DOHH2 (cell line): ENCODE data around the gene EFCAB9.

Experiments
- H3F3A ChIP-seq: fragments of 200-600 bp; sonication (generic), shearing (Covaris generic); 2 replicates; pipeline ENCODE4 v1.6.0; 2016; ENCODE audit warnings: antibody characterized with exemption, mild to moderate bottlenecking; ENCODE audit not compliant: control insufficient read depth, insufficient read depth
- H3K27ac ChIP-seq: fragments of 200-600 bp; sonication (generic); 2 replicates; pipeline ENCODE4 v1.5.1; 2014; ENCODE audit warnings: low read depth, mild to moderate bottlenecking, low read length, moderate library complexity
- H3K27me3 ChIP-seq: fragments of 200-600 bp; sonication (generic); 2 replicates; pipeline ENCODE4 v1.6.1; 2014; ENCODE audit warnings: mild to moderate bottlenecking, low read length, mixed read lengths; ENCODE audit not compliant: control insufficient read depth
- H3K36me3 ChIP-seq: fragments of 200-600 bp; sonication (generic); 2 replicates; pipeline ENCODE4 v1.6.1; 2014; ENCODE audit warnings: mild to moderate bottlenecking, low read length, moderate library complexity, mixed read lengths; ENCODE audit not compliant: control insufficient read depth
- H3K4me1 ChIP-seq: fragments of 200-600 bp; sonication (generic); 2 replicates; pipeline ENCODE4 v1.6.1; 2014; ENCODE audit warnings: mild to moderate bottlenecking, low read length, mixed read lengths; ENCODE audit not compliant: control insufficient read depth
- H3K4me2 ChIP-seq: fragments of 200-600 bp; sonication (generic); 2 replicates; pipeline ENCODE4 v1.6.0; 2014; ENCODE audit warnings: mild to moderate bottlenecking, low read length, moderate library complexity
- H3K4me3 ChIP-seq: fragments of 200-600 bp; sonication (generic); 2 replicates; pipeline ENCODE4 v1.5.1; 2014; ENCODE audit warnings: mild to moderate bottlenecking, low read length, mixed read lengths
- H3K79me2 ChIP-seq: fragments of 200-600 bp; sonication (generic); 2 replicates; pipeline ENCODE4 v1.6.1; 2014; ENCODE audit warnings: mild to moderate bottlenecking, low read length, mixed read lengths; ENCODE audit not compliant: control insufficient read depth
- H3K9me2 ChIP-seq: fragments of 200-600 bp; sonication (generic); replicated peaks from 2 replicates; pipeline ENCODE4 v1.6.1; 2014; ENCODE audit warnings: mild to moderate bottlenecking, low read length, mixed read lengths; ENCODE audit not compliant: control insufficient read depth
- H3K9me3 ChIP-seq: fragments of 200-600 bp; sonication (generic); 2 replicates; pipeline ENCODE4 v1.6.1; 2014; ENCODE audit warnings: antibody characterized with exemption, low read length, mixed read lengths; ENCODE audit not compliant: control insufficient read depth, insufficient read depth
- H4K20me1 ChIP-seq: fragments of 200-600 bp; sonication (generic); 2 replicates; pipeline ENCODE4 v1.6.0; 2014; ENCODE audit warnings: low read depth, mild to moderate bottlenecking, antibody characterized with exemption, low read length, moderate library complexity; ENCODE audit not compliant: control insufficient read depth, insufficient read depth
- EZH2phosphoT487 ChIP-seq: fragments of 200-600 bp; sonication (generic); IDR thresholded peaks from 2 replicates; pipeline ENCODE4 v1.6.1; 2017; ENCODE audit warnings: borderline replicate concordance, mild to moderate bottlenecking, antibody characterized with exemption, low read length, moderate library complexity, mixed read lengths
- TF ChIP-seq, protein P1 (sequence below): fragments of 200-600 bp; sonication (generic); IDR thresholded peaks from one replicate; pipeline ENCODE4 v1.5.1; 2014; ENCODE audit warnings: antibody characterized with exemption, mild to moderate bottlenecking, low read depth, low read length; ENCODE audit not compliant: poor library complexity, severe bottlenecking

Gene EFCAB9

DNA sequence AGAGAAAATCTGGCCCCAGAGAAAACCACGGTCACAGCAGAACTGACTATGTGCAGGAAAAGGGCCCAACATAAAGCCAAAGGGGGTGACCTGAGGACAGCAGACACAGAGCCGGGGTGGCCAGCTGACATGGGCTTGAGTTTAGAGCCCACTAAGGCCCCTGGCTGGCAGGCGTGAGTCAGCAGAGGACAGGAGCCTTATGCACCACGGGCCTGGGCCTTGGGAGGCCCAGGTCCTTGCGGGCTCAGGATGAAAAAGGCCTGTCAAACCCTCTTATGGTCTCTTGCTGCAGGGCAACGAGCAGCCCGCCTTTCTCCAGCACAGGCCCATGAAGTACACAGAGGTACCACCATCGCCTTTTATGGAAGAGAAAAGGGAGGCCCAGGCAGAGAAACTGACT is 25.7 kb upstream of the EFCAB9 start:
- no peaks in the 10 kb centered on the region for H3K9me2 ChIP-seq
- no peak overlapping the region for H3K27ac ChIP-seq
- no peaks in the 10 kb centered on the region; the same call in 1 of the 2 replicates for H3K36me3 ChIP-seq
- H4K20me1 ChIP-seq: no peaks in the 10 kb centered on the region; the same call in 1 of the 2 replicates
- H3K27me3 ChIP-seq: no peaks in the 10 kb centered on the region
- TF ChIP-seq, protein P1, sequence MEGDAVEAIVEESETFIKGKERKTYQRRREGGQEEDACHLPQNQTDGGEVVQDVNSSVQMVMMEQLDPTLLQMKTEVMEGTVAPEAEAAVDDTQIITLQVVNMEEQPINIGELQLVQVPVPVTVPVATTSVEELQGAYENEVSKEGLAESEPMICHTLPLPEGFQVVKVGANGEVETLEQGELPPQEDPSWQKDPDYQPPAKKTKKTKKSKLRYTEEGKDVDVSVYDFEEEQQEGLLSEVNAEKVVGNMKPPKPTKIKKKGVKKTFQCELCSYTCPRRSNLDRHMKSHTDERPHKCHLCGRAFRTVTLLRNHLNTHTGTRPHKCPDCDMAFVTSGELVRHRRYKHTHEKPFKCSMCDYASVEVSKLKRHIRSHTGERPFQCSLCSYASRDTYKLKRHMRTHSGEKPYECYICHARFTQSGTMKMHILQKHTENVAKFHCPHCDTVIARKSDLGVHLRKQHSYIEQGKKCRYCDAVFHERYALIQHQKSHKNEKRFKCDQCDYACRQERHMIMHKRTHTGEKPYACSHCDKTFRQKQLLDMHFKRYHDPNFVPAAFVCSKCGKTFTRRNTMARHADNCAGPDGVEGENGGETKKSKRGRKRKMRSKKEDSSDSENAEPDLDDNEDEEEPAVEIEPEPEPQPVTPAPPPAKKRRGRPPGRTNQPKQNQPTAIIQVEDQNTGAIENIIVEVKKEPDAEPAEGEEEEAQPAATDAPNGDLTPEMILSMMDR: no peak
- TF ChIP-seq EZH2phosphoT487: no peak
- no peak overlapping the region for H3K4me3 ChIP-seq
- H3K4me1 ChIP-seq: peaks cover under 1% of the 10 kb centered on the region; the same call in 1 of the 2 replicates
- no peak overlapping the region for H3K4me2 ChIP-seq
- H3K79me2 ChIP-seq: peaks cover 24% of the 10 kb centered on the region
- H3F3A ChIP-seq: no peaks in the 10 kb centered on the region
- no peaks in the 10 kb centered on the region for H3K9me3 ChIP-seq

DNA sequence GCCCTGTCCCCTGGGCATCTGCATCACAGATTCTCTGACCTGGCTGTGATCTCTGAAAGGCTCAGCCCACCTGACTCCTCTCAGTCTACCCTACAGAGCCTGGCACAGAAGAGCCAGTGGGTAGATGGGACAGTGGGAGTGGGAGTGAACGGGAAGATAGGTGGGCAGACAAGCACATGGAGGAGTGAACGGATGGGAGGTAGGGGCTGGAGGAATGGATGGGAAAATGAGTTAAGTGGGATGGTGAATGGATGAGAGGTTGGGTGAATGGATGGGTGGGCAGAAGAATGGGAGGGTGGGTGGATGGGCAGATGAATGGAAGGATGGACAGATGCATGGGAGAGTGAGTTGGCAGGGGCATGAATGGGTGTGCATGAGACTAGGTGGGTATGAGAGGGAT is 24.8 kb upstream of the EFCAB9 start:
- H3K79me2 ChIP-seq: peaks cover 32% of the 10 kb centered on the region
- peaks cover 9% of the 10 kb centered on the region for H3K4me1 ChIP-seq
- H3K4me3 ChIP-seq: no peak overlapping the region
- no peaks in the 10 kb centered on the region for H4K20me1 ChIP-seq
- TF ChIP-seq, protein P1: no peak
- no peak for TF ChIP-seq EZH2phosphoT487
- peaks cover 6% of the 10 kb centered on the region for H3K36me3 ChIP-seq
- H3K9me3 ChIP-seq: no peaks in the 10 kb centered on the region
- H3K9me2 ChIP-seq: no peaks in the 10 kb centered on the region
- H3K4me2 ChIP-seq: no peak overlapping the region
- no peaks in the 10 kb centered on the region for H3K27me3 ChIP-seq
- no peak overlapping the region for H3K27ac ChIP-seq
- H3F3A ChIP-seq: no peaks in the 10 kb centered on the region

DNA sequence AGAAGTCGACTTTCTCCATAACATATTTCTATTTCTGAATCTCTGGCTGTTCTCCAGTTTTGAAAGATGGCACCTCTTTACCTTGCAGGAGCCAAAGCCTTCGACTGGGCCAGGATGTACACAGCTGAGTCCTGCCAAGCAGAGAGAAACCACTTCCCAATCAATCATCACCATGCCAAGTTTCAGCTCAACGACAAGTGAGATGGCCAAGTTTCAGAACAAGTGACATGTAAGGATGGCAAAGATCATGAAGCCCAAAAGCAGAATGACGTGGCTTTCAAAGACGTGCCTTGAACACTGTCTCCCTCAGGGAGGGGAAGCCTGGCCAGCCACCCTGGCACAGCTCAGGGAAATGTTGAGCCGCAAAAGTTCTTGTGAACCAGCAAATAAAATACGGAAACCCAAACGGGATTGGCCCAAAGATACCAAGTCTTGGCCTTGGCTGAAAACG is 23.7 kb upstream of the EFCAB9 start:
- no peaks in the 10 kb centered on the region for H4K20me1 ChIP-seq
- H3K4me3 ChIP-seq: no peak overlapping the region
- no peaks in the 10 kb centered on the region for H3F3A ChIP-seq
- H3K36me3 ChIP-seq: peaks cover 6% of the 10 kb centered on the region
- H3K4me1 ChIP-seq: peaks cover 20% of the 10 kb centered on the region
- no peak overlapping the region for H3K4me2 ChIP-seq
- TF ChIP-seq, protein P1: no peak
- no peak for TF ChIP-seq EZH2phosphoT487
- H3K9me3 ChIP-seq: no peaks in the 10 kb centered on the region
- H3K27me3 ChIP-seq: no peaks in the 10 kb centered on the region
- H3K27ac ChIP-seq: no peak overlapping the region
- peaks cover 42% of the 10 kb centered on the region for H3K79me2 ChIP-seq
- no peaks in the 10 kb centered on the region for H3K9me2 ChIP-seq

DNA sequence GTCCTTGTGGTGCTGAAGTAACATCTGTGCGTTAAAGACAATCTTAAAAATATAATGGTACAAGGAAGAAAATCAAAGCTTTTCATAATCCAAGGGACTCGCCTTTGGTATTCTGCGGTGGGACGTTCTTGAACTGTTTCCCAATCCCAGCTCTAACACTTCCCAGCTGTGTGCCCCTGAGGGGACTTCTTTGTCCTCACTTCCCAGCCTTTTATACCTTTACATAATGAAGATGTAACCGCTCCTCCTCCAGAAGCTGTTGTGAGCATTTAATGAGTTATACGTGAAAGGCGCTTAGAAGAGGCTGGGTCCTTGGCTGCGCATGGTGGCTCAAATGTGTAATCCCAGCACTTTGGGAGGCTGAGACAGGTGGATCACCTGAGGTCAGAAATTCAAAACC is 22.9 kb upstream of the EFCAB9 start:
- Histone ChIP-seq H3K27ac (no peak overlapping the region), H3K4me2 (no peak overlapping the region), H3K4me3 (no peak overlapping the region), H3K9me3 (no peaks in the 10 kb centered on the region), H3F3A (peaks cover under 1% of the 10 kb centered on the region; the same call in 1 of the 2 replicates), H3K9me2 (no peaks in the 10 kb centered on the region), H3K4me1 (peaks cover 28% of the 10 kb centered on the region), H3K27me3 (no peaks in the 10 kb centered on the region), H3K79me2 (peaks cover 49% of the 10 kb centered on the region), H3K36me3 (peaks cover 6% of the 10 kb centered on the region), H4K20me1 (no peaks in the 10 kb centered on the region)
- TF ChIP-seq EZH2phosphoT487: no peak
- TF ChIP-seq, protein P1: no peak
